DND-41 (cell line): Measurements from ENCODE around the gene URM1.

Source experiments
- ATAC-seq: fragments of 200-7000 bp; cut with Tn5 transposase; 3 replicates; pipeline ENCODE4 v1.9.1; 2021; ENCODE audit warnings: low read depth; ENCODE audit not compliant: insufficient read depth
- DNase-seq: peaks from one replicate; pipeline ENCODE4 v3.0.0-alpha.2; 2020
- H2AFZ ChIP-seq: 2 replicates; pipeline ENCODE4 v1.6.0; 2012; ENCODE audit warnings: low read depth, low read length
- H3K27ac ChIP-seq: 2 replicates; pipeline ENCODE4 v1.5.1; 2012; ENCODE audit warnings: low read length, inconsistent platforms
- H3K27me3 ChIP-seq: fragments of 200-600 bp; sonication (generic); 2 replicates; pipeline ENCODE4 v1.6.0; 2012; ENCODE audit warnings: low read length, mild to moderate bottlenecking, inconsistent platforms; ENCODE audit not compliant: insufficient read depth, poor library complexity
- H3K36me3 ChIP-seq: 2 replicates; pipeline ENCODE4 v1.5.1; 2012; ENCODE audit warnings: low read length, inconsistent platforms; ENCODE audit not compliant: insufficient read depth
- H3K4me1 ChIP-seq: 2 replicates; pipeline ENCODE4 v1.5.1; 2012; ENCODE audit warnings: mild to moderate bottlenecking, low read length; ENCODE audit not compliant: insufficient read depth
- H3K4me2 ChIP-seq: 2 replicates; pipeline ENCODE4 v1.6.0; 2012; ENCODE audit warnings: mild to moderate bottlenecking, moderate library complexity, low read length, inconsistent platforms; ENCODE audit not compliant: insufficient read depth
- H3K4me3 ChIP-seq, 2 experiments: fragments of 200-600 bp in 1 of 2; shearing (Covaris generic) in 1 of 2; 2 replicates each; pipeline ENCODE4 v1.5.1; 2012 to 2016; ENCODE audit warnings: inconsistent platforms in 2 of 2, low read length in 2 of 2, mild to moderate bottlenecking in 2 of 2, low read depth in 1 of 2, moderate library complexity in 1 of 2
- H3K79me2 ChIP-seq: 2 replicates; pipeline ENCODE4 v1.6.0; 2012; ENCODE audit warnings: low read length, inconsistent platforms; ENCODE audit not compliant: insufficient read depth
- H3K9ac ChIP-seq: 2 replicates; pipeline ENCODE4 v1.6.0; 2012; ENCODE audit warnings: low read depth, mild to moderate bottlenecking, inconsistent platforms, low read length, moderate library complexity
- H3K9me3 ChIP-seq: 2 replicates; pipeline ENCODE4 v1.5.1; 2012; ENCODE audit warnings: low read length, moderate library complexity, mild to moderate bottlenecking, inconsistent platforms; ENCODE audit not compliant: insufficient read depth, severe bottlenecking
- H4K20me1 ChIP-seq: 2 replicates; pipeline ENCODE4 v1.6.0; 2012; ENCODE audit warnings: low read length; ENCODE audit not compliant: insufficient read depth
- CTCF ChIP-seq: IDR thresholded peaks from 2 replicates; pipeline ENCODE4 v1.5.1; 2012; ENCODE audit warnings: borderline replicate concordance, low read length, moderate library complexity, mild to moderate bottlenecking; ENCODE audit not compliant: poor library complexity, severe bottlenecking; ENCODE audit errors: extremely low read depth
- EZH2 ChIP-seq: IDR thresholded peaks from 3 replicates; pipeline ENCODE4 v1.6.1; 2012; ENCODE audit warnings: borderline replicate concordance, low read depth, mild to moderate bottlenecking, moderate library complexity, low read length, inconsistent platforms; ENCODE audit not compliant: severe bottlenecking

URM1 gene

DNA sequence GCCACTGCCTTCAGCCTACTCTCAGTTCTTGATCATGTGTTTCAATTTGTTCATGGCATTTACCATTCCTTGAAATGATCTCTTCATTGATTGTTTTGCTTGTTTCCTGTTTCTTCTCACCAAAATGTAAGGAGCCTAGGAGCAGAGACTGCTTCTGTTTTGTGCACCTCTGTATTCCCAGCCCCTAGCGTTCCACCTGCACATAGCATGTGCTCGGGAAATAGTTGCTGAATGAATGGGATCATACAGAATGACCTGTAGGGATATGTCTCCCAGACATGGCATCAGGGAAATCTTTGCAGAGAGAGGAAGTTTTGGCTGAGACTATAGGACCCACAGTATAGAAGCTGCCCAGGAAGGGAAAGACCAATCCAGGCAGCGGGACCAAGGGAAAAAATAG is 43.3 kb downstream of the URM1 start:
- no peak overlapping the region for H3K4me3 ChIP-seq
- no peak for ATAC-seq
- TF ChIP-seq CTCF (no peak), EZH2 (no peak)
- H3K9ac ChIP-seq, result no peak overlapping the region
- no peak overlapping the region for H2AFZ ChIP-seq
- DNase-seq, result no peak
- peaks cover 10% of the 10 kb centered on the region for H3K27me3 ChIP-seq
- H3K9me3 ChIP-seq, result no peaks in the 10 kb centered on the region
- no peaks in the 10 kb centered on the region for H3K4me1 ChIP-seq
- no peaks in the 10 kb centered on the region for H3K36me3 ChIP-seq
- H3K27ac ChIP-seq, result no peak overlapping the region
- H3K79me2 ChIP-seq, result no peaks in the 10 kb centered on the region
- no peak overlapping the region for H3K4me2 ChIP-seq
- H4K20me1 ChIP-seq, result no peaks in the 10 kb centered on the region

GRCh38 chr9:128415281-128415680 is 44.1 kb downstream of the URM1 start:
- Histone ChIP-seq H3K4me2 (no peak overlapping the region), H3K9ac (no peak overlapping the region), H3K4me3 (no peak overlapping the region), H3K27ac (no peak overlapping the region), H3K9me3 (no peaks in the 10 kb centered on the region), H3K36me3 (no peaks in the 10 kb centered on the region), H2AFZ (no peak overlapping the region), H3K4me1 (peaks cover 4% of the 10 kb centered on the region), H3K79me2 (no peaks in the 10 kb centered on the region), H3K27me3 (peaks cover 18% of the 10 kb centered on the region), H4K20me1 (no peaks in the 10 kb centered on the region)
- ATAC-seq (no peak), DNase-seq (no peak)
- TF ChIP-seq EZH2, result no peak
- no peak for TF ChIP-seq CTCF

DNA sequence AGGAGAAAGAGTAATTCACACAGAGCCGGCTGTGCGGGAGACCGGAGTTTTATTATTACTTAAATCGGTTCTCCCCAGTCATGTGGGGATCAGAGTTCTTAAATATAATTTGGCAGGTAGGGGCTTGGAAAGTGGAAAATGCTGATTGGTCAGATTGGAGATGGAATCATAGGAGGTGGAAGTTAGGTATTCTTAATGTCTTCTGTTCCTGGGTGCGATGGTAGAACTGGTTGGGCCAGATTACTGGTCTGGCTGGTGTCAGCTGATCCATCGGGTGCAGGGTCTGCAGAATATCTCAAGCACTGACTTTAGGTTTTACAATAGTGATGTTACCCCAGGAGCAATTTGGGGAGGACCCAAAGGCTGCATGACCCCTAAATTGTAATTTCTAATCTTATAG is 44.8 kb downstream of the URM1 start:
- Histone ChIP-seq H3K4me3 (no peak overlapping the region), H2AFZ (no peak overlapping the region), H3K79me2 (no peaks in the 10 kb centered on the region), H3K9ac (no peak overlapping the region), H3K36me3 (no peaks in the 10 kb centered on the region), H3K4me2 (no peak overlapping the region), H3K27ac (no peak overlapping the region), H3K27me3 (peaks cover 25% of the 10 kb centered on the region), H3K9me3 (no peaks in the 10 kb centered on the region), H3K4me1 (peaks cover 11% of the 10 kb centered on the region), H4K20me1 (no peaks in the 10 kb centered on the region)
- ATAC-seq, result no peak
- DNase-seq, result no peak
- TF ChIP-seq EZH2, result no peak
- no peak for TF ChIP-seq CTCF

- Histone ChIP-seq H4K20me1 (no peaks in the 10 kb centered on the region; the same call in 1 of the 2 replicates), H3K4me2 (no peak overlapping the region), H2AFZ (no peak overlapping the region), H3K9ac (no peak overlapping the region), H3K4me3 (no peak overlapping the region), H3K36me3 (no peaks in the 10 kb centered on the region), H3K27me3 (peaks cover 30% of the 10 kb centered on the region), H3K4me1 (peaks cover 16% of the 10 kb centered on the region), H3K79me2 (no peaks in the 10 kb centered on the region), H3K9me3 (no peaks in the 10 kb centered on the region), H3K27ac (no peak overlapping the region)
- DNase-seq (no peak), ATAC-seq (no peak)
- no peak for TF ChIP-seq CTCF
- TF ChIP-seq EZH2, result no peak
Measured at GRCh38 chr9:128416432-128417019, 45.4 kb downstream of the URM1 start.
